GM12873 (cell line): ENCODE measurements around the gene PTPRM.

Experiments used
- CTCF ChIP-seq: IDR thresholded peaks from 2 replicates; pipeline ENCODE4 v1.5.1; 2012; ENCODE audit warnings: low read depth, mild to moderate bottlenecking, moderate library complexity, low read length, control low read depth; ENCODE audit not compliant: insufficient read depth; ENCODE audit errors: missing control alignments

The PTPRM gene

GRCh38 chr18:7677001-7677400, 109.9 kb downstream of the PTPRM start:
- TF ChIP-seq CTCF, result no peak

- no peak for TF ChIP-seq CTCF
These were observed 110.3 kb downstream of the PTPRM start for GRCh38 chr18:7677424-7677823.

- no peak for TF ChIP-seq CTCF
These were observed 111.3 kb downstream of the PTPRM start for GRCh38 chr18:7678389-7678788.

- TF ChIP-seq CTCF, result no peak
These were observed 111.7 kb downstream of the PTPRM start for GRCh38 chr18:7678801-7679200.

- TF ChIP-seq CTCF, result no peak
These were observed 114.2 kb downstream of the PTPRM start for GRCh38 chr18:7681298-7681697.

- no peak for TF ChIP-seq CTCF
These were observed 115.2 kb downstream of the PTPRM start for GRCh38 chr18:7682321-7682720.

- TF ChIP-seq CTCF, result no peak
These were observed 116.6 kb downstream of the PTPRM start for GRCh38 chr18:7683753-7684152.
